Duodenal mucosa (tissue), 2 donors: Measurements from ENCODE around the gene ODAD4.

Experiments used
- H3K27ac ChIP-seq: one replicate; pipeline ENCODE4 v1.7.0; 2013; ENCODE audit warnings: low read depth, low read length
- H3K27me3 ChIP-seq, 2 donors: one replicate each; pipeline ENCODE4 v1.7.0; 2013; ENCODE audit warnings: low read length in 2 of 2, control low read depth in 1 of 2; ENCODE audit not compliant: insufficient read depth in 2 of 2, control insufficient read depth in 1 of 2
- H3K36me3 ChIP-seq, 2 donors: one replicate each; pipeline ENCODE4 v1.7.0; 2013; ENCODE audit warnings: low read length in 2 of 2, control low read depth in 1 of 2; ENCODE audit not compliant: insufficient read depth in 2 of 2, control insufficient read depth in 1 of 2
- H3K4me1 ChIP-seq, 2 donors: one replicate each; pipeline ENCODE4 v1.7.0; 2013; ENCODE audit warnings: low read length in 2 of 2, control low read depth in 1 of 2; ENCODE audit not compliant: insufficient read depth in 2 of 2, control insufficient read depth in 1 of 2
- H3K4me3 ChIP-seq, 2 donors: one replicate each; pipeline ENCODE4 v1.7.0; 2013; ENCODE audit warnings: low read length in 2 of 2, low read depth in 1 of 2
- H3K9ac ChIP-seq, 2 donors: one replicate each; pipeline ENCODE4 v1.7.0; 2013; ENCODE audit warnings: low read length in 2 of 2, low read depth in 1 of 2
- H3K9me3 ChIP-seq, 2 donors: one replicate each; pipeline ENCODE4 v1.7.0; 2013; ENCODE audit warnings: low read length in 2 of 2, control low read depth in 1 of 2; ENCODE audit not compliant: control insufficient read depth in 1 of 2

The ODAD4 gene

GRCh38 chr17:41967921-41968578 is 37.6 kb downstream of the ODAD4 start:
- peak overlapping the region in 1 of 2 donors; percentile 70 for H3K9ac ChIP-seq
- peak overlapping the region; percentile 69 to 76 for H3K4me3 ChIP-seq
- peaks cover 4 to 31% of the 10 kb centered on the region in 2 donors for H3K36me3 ChIP-seq
- peaks cover 14 to 32% of the 10 kb centered on the region in 2 donors for H3K4me1 ChIP-seq
- no peak overlapping the region for H3K27ac ChIP-seq
- no peaks in the 10 kb centered on the region for H3K27me3 ChIP-seq
- H3K9me3 ChIP-seq = no peaks in the 10 kb centered on the region

DNA sequence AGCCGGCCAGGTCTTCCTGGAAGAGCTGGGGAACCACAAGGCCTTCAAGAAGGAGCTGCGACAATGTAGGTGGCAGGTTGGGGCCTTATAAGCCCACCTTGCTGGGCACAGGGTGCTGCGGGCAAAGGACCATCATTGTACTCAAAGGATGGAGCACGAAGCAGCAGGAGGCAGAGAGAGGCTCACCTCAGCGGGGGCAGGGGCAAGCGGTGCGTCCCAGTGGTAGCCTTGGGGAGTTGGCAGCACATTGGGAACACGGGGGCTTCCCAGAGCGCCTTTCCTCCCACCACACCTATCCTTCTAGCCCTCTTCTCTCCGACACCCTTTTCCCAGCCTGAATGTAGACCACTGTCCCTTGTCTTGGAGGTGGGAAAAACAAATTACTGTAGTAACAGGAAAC is 38.3 kb downstream of the ODAD4 start:
- Histone ChIP-seq H3K4me3 (no peak overlapping the region), H3K27me3 (no peaks in the 10 kb centered on the region), H3K27ac (no peak overlapping the region), H3K9me3 (no peaks in the 10 kb centered on the region), H3K36me3 (peaks cover 4 to 37% of the 10 kb centered on the region in 2 donors), H3K9ac (no peak overlapping the region), H3K4me1 (peaks cover 14 to 39% of the 10 kb centered on the region in 2 donors)

GRCh38 chr17:41970901-41971331 is 40.5 kb downstream of the ODAD4 start:
- Histone ChIP-seq H3K4me1 (peaks cover 9 to 30% of the 10 kb centered on the region in 2 donors), H3K27ac (no peak overlapping the region), H3K4me3 (no peak overlapping the region), H3K9ac (no peak overlapping the region), H3K27me3 (no peaks in the 10 kb centered on the region), H3K36me3 (peaks cover 13 to 59% of the 10 kb centered on the region in 2 donors), H3K9me3 (no peaks in the 10 kb centered on the region)

- H3K27ac ChIP-seq = no peak overlapping the region
- H3K4me1 ChIP-seq = peaks cover 15 to 26% of the 10 kb centered on the region in 2 donors
- no peak overlapping the region for H3K4me3 ChIP-seq
- H3K9me3 ChIP-seq = no peaks in the 10 kb centered on the region
- H3K9ac ChIP-seq = no peak overlapping the region
- H3K27me3 ChIP-seq = no peaks in the 10 kb centered on the region
- peaks cover 18 to 69% of the 10 kb centered on the region in 2 donors for H3K36me3 ChIP-seq
These were observed 41.5 kb downstream of the ODAD4 start for GRCh38 chr17:41971721-41972523.

DNA sequence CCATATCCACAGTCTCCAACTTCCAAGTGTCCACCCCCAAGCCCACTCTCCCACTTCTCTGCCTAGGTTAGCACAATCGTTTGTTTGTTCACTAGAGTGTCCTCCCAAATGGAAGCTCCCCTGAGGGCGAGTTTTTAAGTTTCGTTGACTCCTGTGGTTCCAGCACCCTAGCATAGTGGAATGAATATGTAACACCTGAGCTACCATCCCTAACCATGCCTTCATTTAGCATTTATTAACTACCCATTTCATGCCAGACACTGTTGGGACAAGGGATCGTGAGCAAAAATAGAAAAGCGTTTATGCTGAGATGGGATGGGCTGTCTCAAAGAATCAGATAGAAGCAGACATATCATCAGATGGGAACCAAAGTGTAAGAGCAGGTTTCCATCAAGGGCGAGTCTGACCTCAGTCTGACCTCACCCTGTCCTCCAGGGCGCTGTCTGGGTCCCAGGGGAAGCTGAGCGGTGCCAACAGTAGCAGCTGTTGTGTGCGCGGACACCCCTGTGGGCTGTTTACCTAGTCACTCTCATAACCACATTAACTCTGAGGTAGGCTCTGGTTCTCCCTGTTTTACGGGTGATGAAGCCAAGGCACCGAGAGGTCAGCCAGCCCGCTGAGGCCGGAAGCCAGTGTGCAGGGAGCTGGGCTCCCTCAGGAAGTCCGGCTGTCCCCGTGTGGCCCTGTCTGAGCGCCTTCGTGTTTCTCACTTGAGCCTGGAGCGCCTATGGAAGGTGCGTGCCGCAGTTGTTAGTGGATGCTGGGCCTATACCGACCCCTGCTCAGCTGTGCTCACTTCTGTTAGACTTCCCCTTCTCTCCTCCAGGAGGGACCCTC is 42.4 kb downstream of the ODAD4 start:
- Histone ChIP-seq H3K9me3 (no peaks in the 10 kb centered on the region), H3K36me3 (peaks cover 24 to 78% of the 10 kb centered on the region in 2 donors), H3K4me1 (peaks cover 16 to 20% of the 10 kb centered on the region in 2 donors), H3K27me3 (no peaks in the 10 kb centered on the region), H3K4me3 (no peak overlapping the region), H3K27ac (no peak overlapping the region), H3K9ac (peak overlapping the region in 1 of 2 donors; percentile 13)

DNA sequence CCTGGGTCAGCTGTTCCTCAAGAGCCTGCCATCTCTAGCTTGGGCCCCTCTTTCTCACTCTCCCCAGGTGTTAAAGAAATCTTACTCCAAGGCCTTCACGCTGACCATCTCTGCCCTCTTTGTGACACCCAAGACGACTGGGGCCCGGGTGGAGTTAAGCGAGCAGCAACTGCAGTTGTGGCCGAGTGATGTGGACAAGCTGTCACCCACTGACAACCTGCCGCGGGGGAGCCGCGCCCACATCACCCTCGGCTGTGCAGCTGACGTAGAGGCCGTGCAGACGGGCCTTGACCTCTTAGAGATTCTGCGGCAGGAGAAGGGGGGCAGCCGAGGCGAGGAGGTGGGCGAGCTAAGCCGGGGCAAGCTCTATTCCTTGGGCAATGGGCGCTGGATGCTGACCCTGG is 43.0 kb downstream of the ODAD4 start:
- no peak overlapping the region for H3K4me3 ChIP-seq
- peaks cover 12 to 14% of the 10 kb centered on the region in 2 donors for H3K4me1 ChIP-seq
- H3K9ac ChIP-seq = peak overlapping the region in 1 of 2 donors; percentile 13
- no peaks in the 10 kb centered on the region for H3K9me3 ChIP-seq
- H3K36me3 ChIP-seq = peaks cover 24 to 79% of the 10 kb centered on the region in 2 donors
- no peaks in the 10 kb centered on the region for H3K27me3 ChIP-seq
- H3K27ac ChIP-seq = no peak overlapping the region

GRCh38 chr17:41974031-41974430 is 43.6 kb downstream of the ODAD4 start:
- Histone ChIP-seq H3K9me3 (no peaks in the 10 kb centered on the region), H3K36me3 (peaks cover 24 to 77% of the 10 kb centered on the region in 2 donors), H3K4me1 (peaks cover 12 to 14% of the 10 kb centered on the region in 2 donors), H3K9ac (no peak overlapping the region), H3K27ac (no peak overlapping the region), H3K4me3 (no peak overlapping the region), H3K27me3 (no peaks in the 10 kb centered on the region)

DNA sequence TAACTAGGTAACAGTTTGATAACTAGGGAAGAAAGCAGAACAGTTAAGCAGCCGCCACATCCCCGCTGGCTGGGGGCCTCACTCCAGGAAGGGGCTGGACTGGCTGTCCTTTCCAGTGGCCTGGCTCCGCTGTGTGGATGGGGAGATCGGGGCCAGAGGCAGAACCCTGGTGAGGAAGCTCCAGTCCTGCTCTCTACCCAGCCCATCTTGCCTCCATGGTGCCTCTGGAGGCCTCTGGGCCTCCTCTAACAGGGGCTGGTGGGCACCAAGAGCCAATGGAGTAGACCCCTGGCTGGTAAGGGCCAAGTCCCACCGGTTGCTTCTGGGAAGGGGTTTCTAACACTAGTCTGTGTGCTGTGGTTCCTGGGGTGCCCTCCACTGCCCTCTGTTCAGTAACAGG is 44.2 kb downstream of the ODAD4 start:
- H3K36me3 ChIP-seq = peaks cover 24 to 78% of the 10 kb centered on the region in 2 donors
- no peaks in the 10 kb centered on the region for H3K27me3 ChIP-seq
- no peak overlapping the region for H3K4me3 ChIP-seq
- no peaks in the 10 kb centered on the region for H3K9me3 ChIP-seq
- H3K4me1 ChIP-seq = peaks cover 12 to 14% of the 10 kb centered on the region in 2 donors
- no peak overlapping the region for H3K27ac ChIP-seq
- H3K9ac ChIP-seq = no peak overlapping the region

DNA sequence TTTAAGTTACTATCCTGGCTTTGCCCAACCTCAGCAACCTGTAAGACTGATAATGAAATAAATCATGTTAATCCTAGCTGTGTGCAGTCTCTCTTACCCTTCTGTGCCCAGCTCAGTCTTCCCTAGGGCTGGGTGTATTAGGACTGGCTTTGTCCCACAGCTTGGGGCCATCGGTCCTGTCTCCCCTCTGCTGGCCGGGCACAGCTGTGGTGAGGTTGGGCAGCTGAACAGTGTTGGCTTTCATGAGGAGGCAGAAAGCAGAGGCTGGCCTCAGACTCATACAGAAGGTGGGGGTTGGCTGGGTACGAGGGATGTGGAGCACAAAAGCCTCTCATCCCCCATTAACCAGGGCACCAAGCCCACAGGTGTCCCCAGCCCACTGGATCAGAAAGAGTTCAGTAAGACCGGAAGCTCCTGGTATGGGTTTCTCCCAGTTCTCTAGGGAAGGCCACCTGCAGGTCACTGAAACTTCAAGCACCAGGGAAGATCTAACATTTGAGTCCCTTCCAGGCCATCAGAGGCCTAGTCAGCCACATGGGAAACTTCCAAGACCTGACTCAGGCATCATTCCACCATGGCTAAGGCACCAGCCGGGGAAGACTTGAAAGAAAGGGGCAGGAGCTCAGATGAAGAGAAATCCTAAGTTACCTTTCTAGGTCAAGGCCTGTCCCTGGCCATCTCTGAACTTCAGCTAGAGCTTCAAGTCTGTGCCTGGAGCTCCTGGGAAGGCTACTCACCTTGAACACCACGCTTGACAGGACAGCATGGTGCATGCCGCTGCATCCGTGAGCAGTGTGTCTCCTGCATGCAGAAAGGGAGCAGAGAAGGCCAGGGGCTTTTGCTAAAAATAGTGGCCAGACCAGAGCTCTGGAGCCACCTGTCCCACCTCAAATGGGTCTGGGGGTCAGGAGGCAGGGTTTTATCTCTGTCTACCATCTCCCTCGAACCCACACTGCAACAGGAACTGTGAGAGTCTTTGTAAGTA is 45.0 kb downstream of the ODAD4 start:
- H3K36me3 ChIP-seq = peaks cover 24 to 83% of the 10 kb centered on the region in 2 donors
- H3K4me3 ChIP-seq = no peak overlapping the region
- H3K9ac ChIP-seq = no peak overlapping the region
- H3K4me1 ChIP-seq = peaks cover 12 to 14% of the 10 kb centered on the region in 2 donors
- no peaks in the 10 kb centered on the region for H3K27me3 ChIP-seq
- no peaks in the 10 kb centered on the region for H3K9me3 ChIP-seq
- no peak overlapping the region for H3K27ac ChIP-seq
